ENCODE measurements around the gene PLIN4.

PLIN4 gene

GRCh38 chr19:4455719-4456475 is 62.4 kb downstream of the PLIN4 start:
- DNase-seq (ENCODE audit: low spot score), result peak; percentile 94

DNA sequence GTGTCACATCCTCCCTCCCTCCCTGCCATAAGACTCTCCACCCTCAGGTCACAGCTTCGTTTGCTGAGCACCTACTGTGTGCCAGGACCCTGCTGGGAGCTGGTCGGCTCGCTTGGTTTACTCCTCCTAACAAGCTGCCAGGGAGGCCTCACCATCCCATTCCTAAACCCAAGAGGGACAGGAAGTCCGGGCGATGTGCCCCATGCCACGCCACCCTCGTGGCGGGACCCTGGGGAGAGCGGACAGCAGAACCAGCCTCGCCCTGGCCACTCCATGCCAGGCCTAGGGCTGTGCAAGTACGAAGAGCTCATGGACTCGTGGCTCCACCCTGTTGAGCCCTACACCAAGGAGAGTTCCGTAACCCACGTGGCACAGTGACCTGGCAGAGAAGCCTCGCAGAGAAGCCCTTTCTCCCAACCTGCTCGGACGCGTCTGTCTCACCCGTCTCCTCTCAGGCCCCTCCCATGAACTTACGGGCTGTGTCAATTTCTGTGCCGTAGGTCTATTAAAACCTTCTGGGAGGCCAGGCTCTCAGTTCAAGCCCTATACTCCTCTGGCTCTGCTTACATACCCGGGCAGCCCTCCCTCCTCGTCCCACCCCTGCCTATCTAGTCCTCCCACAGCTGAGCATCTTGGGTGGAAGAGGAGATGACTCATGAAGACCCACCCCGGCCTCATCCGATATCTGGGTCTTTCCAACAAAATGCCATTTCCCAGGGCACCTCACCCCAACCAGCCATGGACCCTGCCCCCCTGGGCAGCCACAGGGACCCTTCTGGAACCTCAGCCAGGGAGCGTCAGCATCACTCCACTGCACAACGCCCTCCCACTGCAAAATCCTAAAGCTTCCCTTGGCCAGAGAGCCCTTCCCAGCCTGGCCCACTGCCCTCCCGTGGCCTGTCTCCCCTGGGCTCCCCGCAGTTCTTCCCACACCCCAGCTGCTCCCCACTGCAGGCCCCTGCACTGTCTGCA is 63.3 kb downstream of the PLIN4 start:
- peak; percentile 67 for DNase-seq (ENCODE audit: low spot score)

DNA sequence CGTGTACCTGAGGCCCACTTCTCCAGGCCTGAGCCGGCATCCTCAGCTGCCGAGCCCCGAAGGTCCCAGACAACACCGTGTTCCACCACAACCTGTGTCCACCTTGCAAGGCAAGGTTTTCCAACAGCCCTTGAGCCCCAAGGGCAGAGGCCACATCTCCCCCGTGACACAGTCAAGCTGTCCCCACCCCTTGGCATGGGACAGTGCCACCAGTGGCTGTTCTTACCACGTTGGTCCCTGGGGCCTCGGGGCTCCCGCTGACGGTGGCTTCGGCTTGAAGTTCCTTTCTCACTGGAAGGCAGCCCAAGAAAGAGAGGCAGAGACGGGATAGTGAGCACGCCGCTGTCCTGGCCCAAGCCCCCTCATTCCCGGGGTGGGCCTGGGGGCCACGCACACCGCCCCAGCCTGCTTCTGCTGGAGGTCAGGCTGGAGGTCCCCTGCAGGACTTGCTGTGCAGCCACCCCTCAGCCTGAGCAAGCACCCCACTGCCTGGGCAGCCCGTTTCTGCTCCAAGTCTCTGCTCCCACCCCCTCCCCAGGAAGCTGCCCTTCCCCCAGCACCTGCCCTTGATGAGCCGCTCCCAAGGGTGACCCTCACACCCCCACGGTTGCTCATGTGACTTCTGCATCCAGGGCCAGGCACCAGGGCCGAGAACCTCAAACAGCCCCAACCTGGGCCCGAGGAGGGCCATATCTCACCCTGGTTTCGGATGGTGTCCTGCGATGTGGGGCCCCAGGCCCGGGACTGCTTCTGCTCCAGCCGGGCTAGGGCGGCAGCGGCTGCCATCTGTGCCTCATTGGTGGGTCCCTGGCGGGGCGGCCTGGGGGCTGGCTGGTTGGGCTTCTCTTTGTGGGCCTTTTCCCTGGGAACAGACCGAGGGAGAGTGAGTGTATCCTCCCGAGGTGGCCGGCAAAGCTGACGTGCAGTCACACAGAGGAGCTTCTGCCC is 64.8 kb downstream of the PLIN4 start:
- no peak for DNase-seq (ENCODE audit: low spot score)

- peak; percentile 51 for DNase-seq (ENCODE audit: low spot score)
Measured at GRCh38 chr19:4452230-4452990, 65.9 kb downstream of the PLIN4 start.
